GM12892 (cell line): ENCODE measurements around the gene SH3BP5.

Source experiments
- POLR2A ChIP-seq: IDR thresholded peaks from 2 replicates; pipeline ENCODE4 v1.6.1; 2011; ENCODE audit warnings: low read depth, low read length, control low read depth
- POLR2AphosphoS5 ChIP-seq: IDR thresholded peaks from 2 replicates; pipeline ENCODE4 v1.6.1; 2011; ENCODE audit warnings: low read depth, low read length, control low read depth

- no peak for TF ChIP-seq POLR2AphosphoS5
- no peak for TF ChIP-seq POLR2A
These were observed 6.3 kb downstream of the SH3BP5 start for GRCh38 chr3:15326037-15326436.
